LNCaP clone FGC (cell line): ENCODE data around the gene NIN.

Experiments used
- DNase-seq: peaks from one replicate; pipeline ENCODE4 v3.0.0-alpha.2; 2011; ENCODE audit warnings: low read depth
- H3K4me3 ChIP-seq: 2 replicates; pipeline ENCODE4 v1.5.1; 2011; ENCODE audit warnings: mild to moderate bottlenecking, low read depth, low read length, control low read depth
- CTCF ChIP-seq: IDR thresholded peaks from 2 replicates; pipeline ENCODE4 v1.5.1; 2012; ENCODE audit warnings: mild to moderate bottlenecking; ENCODE audit not compliant: control insufficient read depth, insufficient read depth; ENCODE audit errors: extremely low read depth

NIN gene

GRCh38 chr14:50762001-50762930 is 68.7 kb downstream of the NIN start:
- H3K4me3 ChIP-seq = no peak overlapping the region
- no peak for DNase-seq
- no peak for TF ChIP-seq CTCF

GRCh38 chr14:50759800-50760543 is 71.0 kb downstream of the NIN start:
- no peak for TF ChIP-seq CTCF
- no peak overlapping the region for H3K4me3 ChIP-seq

GRCh38 chr14:50758945-50759344 is 72.0 kb downstream of the NIN start:
- TF ChIP-seq CTCF = no peak
- DNase-seq = no peak
- H3K4me3 ChIP-seq = no peak overlapping the region

More at GRCh38 chr14:50759800-50760543, 71.0 kb downstream of the NIN start:
- no peak for DNase-seq

GRCh38 chr14:50758305-50758704 is 72.7 kb downstream of the NIN start:
- no peak overlapping the region for H3K4me3 ChIP-seq
- no peak for TF ChIP-seq CTCF
- no peak for DNase-seq

- no peak for TF ChIP-seq CTCF
- H3K4me3 ChIP-seq = no peak overlapping the region
- DNase-seq = no peak
These were observed 73.3 kb downstream of the NIN start for GRCh38 chr14:50757702-50758101.

- no peak overlapping the region for H3K4me3 ChIP-seq
- no peak for DNase-seq
- no peak for TF ChIP-seq CTCF
These were observed 74.7 kb downstream of the NIN start for GRCh38 chr14:50756300-50756699.
